Rectal smooth muscle tissue (tissue), 1 donor: ENCODE data around the gene RNF13.
"Not testable (repeated sequence)": the region's sequence is repeated elsewhere in the genome, so short reads cannot be mapped to it uniquely, and the experiment has no call there.

Experiments
- H3K27ac ChIP-seq: one replicate; pipeline ENCODE4 v1.7.0; 2013; ENCODE audit warnings: low read depth, low read length, inconsistent platforms
- H3K27me3 ChIP-seq: one replicate; pipeline ENCODE4 v1.7.0; 2013; ENCODE audit warnings: low read length; ENCODE audit not compliant: control insufficient read depth, insufficient read depth
- H3K36me3 ChIP-seq: one replicate; pipeline ENCODE4 v1.7.0; 2013; ENCODE audit warnings: low read length; ENCODE audit not compliant: control insufficient read depth, insufficient read depth
- H3K4me1 ChIP-seq: one replicate; pipeline ENCODE4 v1.7.0; 2013; ENCODE audit warnings: low read length; ENCODE audit not compliant: control insufficient read depth, insufficient read depth
- H3K4me3 ChIP-seq: one replicate; pipeline ENCODE4 v1.7.0; 2013; ENCODE audit warnings: low read length
- H3K9ac ChIP-seq: one replicate; pipeline ENCODE4 v1.7.0; 2013; ENCODE audit warnings: low read length

Gene RNF13

GRCh38 chr3:149850787-149851584, 38.0 kb downstream of the RNF13 start:
- Histone ChIP-seq H3K36me3 (peaks cover 4% of the 10 kb centered on the region), H3K27me3 (no peaks in the 10 kb centered on the region), H3K27ac (no peak overlapping the region), H3K4me3 (no peak overlapping the region), H3K4me1 (peaks cover 2% of the 10 kb centered on the region), H3K9ac (no peak overlapping the region)

DNA sequence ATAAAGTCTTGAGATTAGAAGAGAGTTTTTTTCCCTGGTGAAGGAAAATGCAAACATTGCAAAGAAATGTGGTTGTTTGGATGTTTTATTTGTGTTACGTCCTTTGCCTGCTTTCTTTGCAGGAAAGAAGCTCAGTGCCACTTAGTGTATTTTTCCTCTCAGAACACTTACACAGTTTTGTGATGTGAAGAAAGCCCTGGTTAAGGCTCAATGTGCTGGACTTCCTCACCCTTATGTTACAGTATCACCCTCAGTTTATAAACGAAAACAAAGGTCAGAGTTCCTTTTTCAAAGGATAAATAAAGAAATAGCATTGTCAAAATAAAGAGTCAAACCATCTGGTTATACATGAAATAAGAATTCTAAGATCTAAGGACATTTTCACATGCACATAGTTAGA, 45.9 kb downstream of the RNF13 start:
- Histone ChIP-seq H3K4me1 (no peaks in the 10 kb centered on the region), H3K9ac (no peak overlapping the region), H3K36me3 (peaks cover 4% of the 10 kb centered on the region), H3K4me3 (no peak overlapping the region), H3K27ac (no peak overlapping the region), H3K27me3 (no peaks in the 10 kb centered on the region)

GRCh38 chr3:149860881-149861280, 47.9 kb downstream of the RNF13 start:
- H3K4me3 ChIP-seq: no peak overlapping the region
- H3K36me3 ChIP-seq: peaks cover 3% of the 10 kb centered on the region
- no peaks in the 10 kb centered on the region for H3K27me3 ChIP-seq
- no peak overlapping the region for H3K27ac ChIP-seq
- H3K9ac ChIP-seq: no peak overlapping the region
- H3K4me1 ChIP-seq: no peaks in the 10 kb centered on the region

GRCh38 chr3:149867563-149867962, 54.5 kb downstream of the RNF13 start:
- no peak overlapping the region for H3K27ac ChIP-seq
- H3K9ac ChIP-seq: no peak overlapping the region
- H3K36me3 ChIP-seq: peaks cover 3% of the 10 kb centered on the region
- H3K4me1 ChIP-seq: no peaks in the 10 kb centered on the region
- no peak overlapping the region for H3K4me3 ChIP-seq
- no peaks in the 10 kb centered on the region for H3K27me3 ChIP-seq

DNA sequence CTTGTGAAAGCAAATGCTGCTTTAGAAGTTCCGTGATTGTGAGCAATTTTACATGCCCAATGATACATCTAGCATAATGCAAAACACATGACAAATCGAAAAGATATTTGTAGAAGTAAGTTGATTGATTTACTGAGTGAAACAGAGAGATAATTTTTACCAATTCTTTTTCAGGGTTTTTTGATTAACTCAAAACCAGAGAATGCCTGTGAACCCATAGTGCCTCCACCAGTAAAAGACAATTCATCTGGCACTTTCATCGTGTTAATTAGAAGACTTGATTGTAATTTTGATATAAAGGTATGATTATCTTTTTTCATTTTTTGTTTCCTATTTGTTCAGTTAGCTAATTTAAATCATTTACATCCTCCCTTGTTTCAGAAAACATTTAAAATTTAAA, 58.8 kb downstream of the RNF13 start:
- H3K4me3 ChIP-seq: no peak overlapping the region
- H3K27ac ChIP-seq: no peak overlapping the region
- no peak overlapping the region for H3K9ac ChIP-seq
- H3K27me3 ChIP-seq: no peaks in the 10 kb centered on the region
- no peaks in the 10 kb centered on the region for H3K4me1 ChIP-seq
- no peaks in the 10 kb centered on the region for H3K36me3 ChIP-seq

DNA sequence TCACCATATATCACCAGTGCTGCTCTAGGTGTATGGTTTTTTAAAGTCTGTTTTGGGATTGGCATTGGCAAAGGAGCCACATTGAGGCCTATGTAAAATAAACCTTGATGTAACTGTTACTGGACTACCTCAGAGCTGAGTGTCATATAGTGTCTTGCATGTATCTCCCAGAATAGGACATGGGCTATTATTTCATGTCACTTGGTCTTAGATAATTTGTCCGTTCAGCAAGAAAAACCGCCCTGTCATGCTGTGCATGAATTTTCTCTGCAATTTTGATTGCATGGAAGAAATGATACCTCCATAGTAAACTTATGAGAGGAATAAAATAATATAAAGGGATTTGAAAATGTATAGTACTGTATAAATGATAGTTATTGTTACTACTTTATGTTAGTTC, 59.6 kb downstream of the RNF13 start:
- Histone ChIP-seq H3K27ac (no peak overlapping the region), H3K27me3 (no peaks in the 10 kb centered on the region), H3K4me3 (no peak overlapping the region), H3K4me1 (no peaks in the 10 kb centered on the region), H3K36me3 (no peaks in the 10 kb centered on the region), H3K9ac (no peak overlapping the region)

DNA sequence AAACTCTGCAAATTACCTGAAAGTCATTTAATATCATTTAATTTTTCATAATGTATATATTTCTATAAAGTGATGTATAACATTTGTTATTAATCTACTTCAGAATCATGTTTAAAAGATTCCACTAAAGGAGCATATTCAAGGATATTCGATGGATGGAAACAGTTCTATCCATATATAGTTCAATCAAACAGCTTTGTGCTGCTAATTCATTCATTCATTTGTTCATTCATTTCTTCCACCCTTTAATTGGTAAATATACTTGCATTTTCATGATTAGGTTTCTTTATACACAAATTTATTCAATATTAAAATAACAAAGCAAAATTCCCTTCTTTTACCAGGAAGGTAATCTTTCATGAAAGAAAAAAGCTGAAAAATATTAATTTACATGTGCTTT, 64.7 kb downstream of the RNF13 start:
- Histone ChIP-seq H3K4me1 (no peaks in the 10 kb centered on the region), H3K27me3 (no peaks in the 10 kb centered on the region), H3K9ac (no peak overlapping the region), H3K36me3 (no peaks in the 10 kb centered on the region), H3K27ac (no peak overlapping the region), H3K4me3 (no peak overlapping the region)

GRCh38 chr3:149879872-149880271, 66.9 kb downstream of the RNF13 start:
- Histone ChIP-seq H3K36me3 (no peaks in the 10 kb centered on the region), H3K9ac (no peak overlapping the region), H3K4me3 (no peak overlapping the region), H3K27ac (no peak overlapping the region), H3K27me3 (no peaks in the 10 kb centered on the region), H3K4me1 (no peaks in the 10 kb centered on the region)

DNA sequence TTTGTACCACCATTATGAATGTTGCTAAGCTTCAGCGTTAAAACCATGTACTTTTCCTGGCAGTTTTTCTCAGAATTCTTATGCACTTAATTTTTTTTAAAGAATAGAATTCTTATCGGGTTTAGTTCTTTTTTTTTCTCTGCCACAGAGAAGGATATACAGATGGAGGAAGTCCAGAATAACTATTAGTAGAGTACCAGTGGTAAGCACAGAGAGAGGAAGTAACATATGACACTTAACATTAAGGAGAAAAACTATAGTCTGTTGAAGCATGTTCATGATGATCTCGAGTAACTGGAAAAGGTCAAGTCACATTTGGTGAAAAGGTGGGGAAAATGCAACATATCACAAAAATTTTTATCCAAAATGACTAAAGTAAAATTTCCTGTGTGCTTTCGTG, 68.9 kb downstream of the RNF13 start:
- Histone ChIP-seq H3K4me1 (no peaks in the 10 kb centered on the region), H3K4me3 (no peak overlapping the region), H3K27ac (no peak overlapping the region), H3K27me3 (no peaks in the 10 kb centered on the region), H3K36me3 (no peaks in the 10 kb centered on the region), H3K9ac (no peak overlapping the region)

DNA sequence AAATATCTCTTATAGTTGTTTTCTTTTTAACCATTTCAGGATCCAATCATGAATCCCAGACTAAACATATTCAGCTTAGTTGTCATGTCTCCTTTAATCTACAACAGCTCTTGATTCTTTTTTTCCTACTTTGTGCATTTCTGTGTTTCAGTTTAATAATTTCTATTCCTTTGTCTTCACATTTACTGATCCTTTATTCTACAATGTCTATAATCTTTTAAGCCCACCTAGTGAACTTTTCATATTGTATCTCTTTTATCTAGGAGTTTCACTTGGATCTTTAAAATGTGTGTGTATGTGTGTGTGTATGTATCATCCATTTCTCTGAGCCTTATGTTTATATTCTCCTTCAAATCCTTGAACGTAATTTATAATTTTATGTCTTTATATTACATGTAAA, 70.1 kb downstream of the RNF13 start:
- Histone ChIP-seq H3K9ac (no peak overlapping the region), H3K4me1 (no peaks in the 10 kb centered on the region), H3K4me3 (no peak overlapping the region), H3K36me3 (no peaks in the 10 kb centered on the region), H3K27me3 (no peaks in the 10 kb centered on the region), H3K27ac (no peak overlapping the region)

GRCh38 chr3:149883860-149884259, 70.8 kb downstream of the RNF13 start:
- H3K9ac ChIP-seq, H3K27ac ChIP-seq, H3K36me3 ChIP-seq, H3K4me1 ChIP-seq, H3K27me3 ChIP-seq, H3K4me3 ChIP-seq: not testable (repeated sequence)

DNA sequence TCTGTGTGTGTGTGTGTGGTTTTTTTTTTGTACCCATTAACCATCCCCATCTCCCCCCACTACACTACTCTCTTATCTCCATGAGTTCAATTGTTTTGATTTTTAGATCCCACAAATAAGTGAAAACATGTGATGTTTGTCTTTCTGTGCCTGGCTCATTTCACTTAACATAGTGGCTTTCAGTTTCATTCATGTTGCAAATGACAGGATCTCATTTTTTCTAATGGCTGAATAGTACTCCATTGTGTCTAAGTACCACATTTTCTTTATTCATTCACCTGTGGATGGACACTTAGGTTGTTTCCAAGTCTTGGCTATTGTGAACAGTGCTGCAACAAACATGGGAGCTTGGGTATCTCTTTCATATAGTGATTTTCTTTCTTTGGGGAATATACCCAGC, 71.8 kb downstream of the RNF13 start:
- H3K27ac ChIP-seq, H3K4me3 ChIP-seq, H3K36me3 ChIP-seq, H3K9ac ChIP-seq, H3K4me1 ChIP-seq, H3K27me3 ChIP-seq: not testable (repeated sequence)

- Histone ChIP-seq H3K9ac (no peak overlapping the region), H3K36me3 (no peaks in the 10 kb centered on the region), H3K4me3 (no peak overlapping the region), H3K27ac (no peak overlapping the region), H3K27me3 (no peaks in the 10 kb centered on the region), H3K4me1 (no peaks in the 10 kb centered on the region)
Measured at GRCh38 chr3:149886957-149887356, 73.9 kb downstream of the RNF13 start.
